Stomach smooth muscle (tissue), 2 donors: ENCODE measurements around the gene UGGT1.

Source experiments
- H3K27ac ChIP-seq: one replicate; pipeline ENCODE4 v1.7.0; 2013; ENCODE audit warnings: mild to moderate bottlenecking, low read length, inconsistent platforms
- H3K27me3 ChIP-seq, 2 donors: one replicate each; pipeline ENCODE4 v1.7.0; 2013; ENCODE audit warnings: low read length in 2 of 2; ENCODE audit not compliant: insufficient read depth in 2 of 2, control insufficient read depth in 1 of 2
- H3K36me3 ChIP-seq, 2 donors: one replicate each; pipeline ENCODE4 v1.7.0; 2013; ENCODE audit warnings: low read length in 2 of 2; ENCODE audit not compliant: control insufficient read depth in 2 of 2, insufficient read depth in 2 of 2
- H3K4me1 ChIP-seq: one replicate; pipeline ENCODE4 v1.7.0; 2013; ENCODE audit warnings: low read length; ENCODE audit not compliant: control insufficient read depth, insufficient read depth
- H3K4me3 ChIP-seq, 2 donors: one replicate each; pipeline ENCODE4 v1.7.0; 2013; ENCODE audit warnings: low read length in 2 of 2
- H3K9ac ChIP-seq, 2 donors: one replicate each; pipeline ENCODE4 v1.7.0; 2013; ENCODE audit warnings: low read length in 2 of 2, mild to moderate bottlenecking in 1 of 2
- H3K9me3 ChIP-seq, 2 donors: one replicate each; pipeline ENCODE4 v1.7.0; 2013; ENCODE audit warnings: low read length in 2 of 2; ENCODE audit not compliant: control insufficient read depth in 2 of 2
- donor health status: healthy.
- donor health status: Pancreatic carcinoma.

Gene UGGT1

GRCh38 chr2:128105072-128105471 lies 14.1 kb downstream of the UGGT1 start:
- no peak overlapping the region for H3K9ac ChIP-seq
- no peaks in the 10 kb centered on the region for H3K9me3 ChIP-seq
- H3K27ac ChIP-seq: no peak overlapping the region
- H3K27me3 ChIP-seq: no peaks in the 10 kb centered on the region
- H3K4me3 ChIP-seq: no peak overlapping the region
- H3K36me3 ChIP-seq: peaks cover 12 to 16% of the 10 kb centered on the region in 2 donors
- H3K4me1 ChIP-seq: no peaks in the 10 kb centered on the region

GRCh38 chr2:128108166-128108565 lies 17.2 kb downstream of the UGGT1 start:
- H3K27ac ChIP-seq: no peak overlapping the region
- H3K9ac ChIP-seq: no peak overlapping the region
- H3K27me3 ChIP-seq: no peaks in the 10 kb centered on the region
- no peaks in the 10 kb centered on the region for H3K4me1 ChIP-seq
- H3K36me3 ChIP-seq: peaks cover 15 to 16% of the 10 kb centered on the region in 2 donors
- no peak overlapping the region for H3K4me3 ChIP-seq
- H3K9me3 ChIP-seq: no peaks in the 10 kb centered on the region

GRCh38 chr2:128109243-128109642 lies 18.2 kb downstream of the UGGT1 start:
- H3K9me3 ChIP-seq: no peaks in the 10 kb centered on the region
- no peaks in the 10 kb centered on the region for H3K27me3 ChIP-seq
- H3K4me1 ChIP-seq: no peaks in the 10 kb centered on the region
- H3K36me3 ChIP-seq: peaks cover 15 to 16% of the 10 kb centered on the region in 2 donors
- no peak overlapping the region for H3K27ac ChIP-seq
- H3K4me3 ChIP-seq: no peak overlapping the region
- H3K9ac ChIP-seq: no peak overlapping the region

- Histone ChIP-seq H3K4me3 (no peak overlapping the region), H3K27ac (no peak overlapping the region), H3K36me3 (peaks cover 21 to 26% of the 10 kb centered on the region in 2 donors), H3K27me3 (no peaks in the 10 kb centered on the region), H3K4me1 (no peaks in the 10 kb centered on the region), H3K9me3 (no peaks in the 10 kb centered on the region), H3K9ac (no peak overlapping the region)
These were observed 25.1 kb downstream of the UGGT1 start for GRCh38 chr2:128115921-128116623.

- Histone ChIP-seq H3K4me3 (no peak overlapping the region), H3K9me3 (no peaks in the 10 kb centered on the region), H3K27me3 (no peaks in the 10 kb centered on the region), H3K9ac (no peak overlapping the region), H3K36me3 (peaks cover 32 to 42% of the 10 kb centered on the region in 2 donors), H3K4me1 (no peaks in the 10 kb centered on the region), H3K27ac (no peak overlapping the region)
These were observed 43.6 kb downstream of the UGGT1 start for GRCh38 chr2:128134573-128134972.

- Histone ChIP-seq H3K9ac (no peak overlapping the region), H3K27me3 (no peaks in the 10 kb centered on the region), H3K4me1 (no peaks in the 10 kb centered on the region), H3K9me3 (no peaks in the 10 kb centered on the region), H3K4me3 (no peak overlapping the region), H3K27ac (no peak overlapping the region), H3K36me3 (peaks cover 42% of the 10 kb centered on the region in 2 donors)
These were observed 46.2 kb downstream of the UGGT1 start for GRCh38 chr2:128137094-128137616.

GRCh38 chr2:128139624-128140023 lies 48.6 kb downstream of the UGGT1 start:
- H3K27ac ChIP-seq: no peak overlapping the region
- H3K9me3 ChIP-seq: no peaks in the 10 kb centered on the region
- no peak overlapping the region for H3K9ac ChIP-seq
- no peak overlapping the region for H3K4me3 ChIP-seq
- no peaks in the 10 kb centered on the region for H3K27me3 ChIP-seq
- no peaks in the 10 kb centered on the region for H3K4me1 ChIP-seq
- H3K36me3 ChIP-seq: peaks cover 25 to 29% of the 10 kb centered on the region in 2 donors

GRCh38 chr2:128145651-128146050 lies 54.7 kb downstream of the UGGT1 start:
- no peak overlapping the region for H3K27ac ChIP-seq
- no peaks in the 10 kb centered on the region for H3K9me3 ChIP-seq
- no peak overlapping the region for H3K4me3 ChIP-seq
- peaks cover 9 to 18% of the 10 kb centered on the region in 2 donors for H3K36me3 ChIP-seq
- H3K9ac ChIP-seq: no peak overlapping the region
- H3K4me1 ChIP-seq: no peaks in the 10 kb centered on the region
- no peaks in the 10 kb centered on the region for H3K27me3 ChIP-seq

- Histone ChIP-seq H3K36me3 (peaks cover 8 to 15% of the 10 kb centered on the region in 2 donors), H3K27ac (no peak overlapping the region)
These were observed 62.8 kb downstream of the UGGT1 start for GRCh38 chr2:128153786-128154185.

GRCh38 chr2:128154225-128154624 lies 63.2 kb downstream of the UGGT1 start:
- H3K27ac ChIP-seq: no peak overlapping the region
- no peaks in the 10 kb centered on the region for H3K27me3 ChIP-seq
- peaks cover 8 to 15% of the 10 kb centered on the region in 2 donors for H3K36me3 ChIP-seq

More at GRCh38 chr2:128153786-128154185, 62.8 kb downstream of the UGGT1 start:
- H3K9ac ChIP-seq: no peak overlapping the region
- H3K27me3 ChIP-seq: no peaks in the 10 kb centered on the region
- H3K4me1 ChIP-seq: peaks cover 5% of the 10 kb centered on the region
- no peak overlapping the region for H3K4me3 ChIP-seq
- H3K9me3 ChIP-seq: no peaks in the 10 kb centered on the region

GRCh38 chr2:128155970-128156369 lies 65.0 kb downstream of the UGGT1 start:
- H3K27me3 ChIP-seq: no peaks in the 10 kb centered on the region
- no peak overlapping the region for H3K4me3 ChIP-seq
- H3K9ac ChIP-seq: no peak overlapping the region
- H3K27ac ChIP-seq: no peak overlapping the region
- peaks cover 5% of the 10 kb centered on the region for H3K4me1 ChIP-seq
- H3K36me3 ChIP-seq: peaks cover 15 to 24% of the 10 kb centered on the region in 2 donors
- no peaks in the 10 kb centered on the region for H3K9me3 ChIP-seq

More at GRCh38 chr2:128154225-128154624, 63.2 kb downstream of the UGGT1 start:
- H3K4me3 ChIP-seq: no peak overlapping the region
- no peak overlapping the region for H3K9ac ChIP-seq
- no peaks in the 10 kb centered on the region for H3K9me3 ChIP-seq
- peaks cover 5% of the 10 kb centered on the region for H3K4me1 ChIP-seq
